HG03108 (cell line): ENCODE measurements around the gene RASA1.
"Not testable (repeated sequence)": the region's sequence is repeated elsewhere in the genome, so short reads cannot be mapped to it uniquely, and the experiment has no call there.

Experiments
- ATAC-seq: cut with Tn5 transposase; IDR thresholded peaks from one replicate; pipeline ENCODE4 v1.9.1; 2021; ENCODE audit warnings: moderate library complexity; ENCODE audit not compliant: unreplicated experiment

The RASA1 gene

DNA sequence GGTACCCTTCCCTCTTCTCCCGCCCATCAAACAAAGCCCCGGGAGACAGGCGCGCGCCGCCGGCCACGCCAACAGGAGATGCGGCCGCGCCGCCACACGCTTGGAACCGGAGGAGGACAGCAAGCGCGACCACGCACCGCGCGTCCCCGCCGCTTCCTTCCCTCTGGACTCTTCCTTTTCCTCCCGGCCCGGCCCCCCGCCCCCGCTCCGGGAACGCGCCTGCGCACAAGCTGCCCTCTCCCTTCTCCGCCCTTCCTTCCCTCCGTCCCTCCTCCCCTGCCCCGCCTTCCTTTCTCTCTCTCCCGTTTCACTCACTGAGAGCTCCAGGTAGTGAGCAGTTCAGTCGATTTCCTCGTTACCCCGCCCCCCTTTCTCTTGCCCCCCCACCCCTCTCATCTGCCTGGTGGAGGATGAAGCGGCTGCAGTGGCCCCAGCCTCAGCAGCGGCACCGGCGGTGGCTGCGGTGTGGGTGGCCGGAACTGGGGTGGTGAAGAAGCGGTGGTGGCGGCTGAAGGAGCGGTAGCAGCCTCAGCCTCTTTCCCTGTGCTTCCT is at the start of gene RASA1:
Gene RASA1 (plus strand): TSS at position 310 of the 552 bp plus-strand sequence. CDS start 569 bp downstream, outside the sequence.
- ATAC-seq: peak; percentile 47

DNA sequence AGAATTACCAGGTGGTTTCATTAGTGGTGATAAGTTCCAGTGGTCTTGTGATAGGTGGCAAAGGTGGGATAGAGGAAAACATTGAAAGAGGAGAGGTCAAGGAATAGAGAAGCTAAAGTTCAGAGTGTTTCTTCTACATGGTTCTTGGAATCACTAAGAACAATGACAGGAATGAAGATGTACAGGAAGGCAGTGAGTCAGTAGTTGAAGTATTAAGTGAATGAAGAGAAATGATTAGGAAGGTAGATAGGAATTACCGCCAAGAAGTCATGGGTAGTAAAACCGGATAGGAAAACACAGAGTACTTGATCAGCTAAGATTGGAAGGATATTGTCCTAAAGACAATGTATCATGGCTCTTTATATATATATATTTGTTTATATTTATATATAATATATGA is 37.9 kb upstream of the RASA1 start:
- ATAC-seq: no peak

DNA sequence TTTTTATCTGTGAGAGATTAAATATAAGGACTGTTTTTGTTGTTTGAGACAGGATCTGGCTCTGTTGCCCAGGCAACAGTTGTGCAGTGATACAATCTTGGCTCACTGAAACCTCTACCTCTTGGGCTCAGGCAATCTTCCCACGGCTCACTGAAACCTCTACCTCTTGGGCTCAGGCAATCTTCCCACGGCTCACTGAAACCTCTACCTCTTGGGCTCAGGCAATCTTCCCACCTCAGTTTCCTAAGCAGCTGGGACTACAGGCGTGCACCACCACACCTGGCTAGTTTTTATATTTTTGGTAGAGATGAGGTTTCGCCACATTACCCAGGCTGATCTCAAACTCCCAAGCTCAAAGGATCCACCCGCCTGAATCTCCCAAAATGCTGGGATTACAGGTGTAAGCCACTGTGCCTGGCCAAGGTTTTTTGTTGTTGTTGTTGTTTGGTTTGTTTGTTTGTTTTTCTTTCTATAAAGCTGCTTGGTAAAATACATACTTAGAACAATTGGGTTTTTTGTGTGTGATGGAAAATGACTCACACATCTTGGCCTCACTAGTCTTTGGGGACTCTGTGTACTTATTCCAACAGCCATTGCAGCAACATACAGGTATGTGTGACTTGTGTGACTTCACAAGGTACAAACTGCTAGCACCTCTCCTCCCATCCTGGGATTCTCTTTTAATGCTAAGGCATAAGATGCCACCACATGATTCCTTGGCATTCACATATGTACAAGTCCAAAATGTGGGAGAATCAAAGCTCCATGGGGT is 36.5 kb upstream of the RASA1 start:
- peak; percentile 92 for ATAC-seq

DNA sequence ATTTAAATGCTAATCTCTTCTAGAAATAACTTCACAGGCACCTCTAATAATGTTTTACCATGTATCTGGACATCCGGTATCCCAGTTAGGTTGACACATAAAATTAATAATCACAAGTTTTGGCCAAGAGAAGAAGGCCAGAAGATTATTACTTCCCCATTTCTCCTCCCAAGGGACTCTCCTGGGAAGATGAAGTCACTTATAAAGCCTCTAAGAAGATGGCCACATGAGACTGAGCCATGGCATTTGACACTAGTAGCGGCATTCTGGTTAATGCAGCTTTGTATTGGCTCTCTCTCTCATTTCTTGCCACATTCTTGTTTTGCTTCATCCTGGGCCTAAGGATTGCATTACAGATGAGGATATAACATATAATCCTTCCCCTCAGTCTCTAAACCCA is 34.5 kb upstream of the RASA1 start:
- no peak for ATAC-seq

DNA sequence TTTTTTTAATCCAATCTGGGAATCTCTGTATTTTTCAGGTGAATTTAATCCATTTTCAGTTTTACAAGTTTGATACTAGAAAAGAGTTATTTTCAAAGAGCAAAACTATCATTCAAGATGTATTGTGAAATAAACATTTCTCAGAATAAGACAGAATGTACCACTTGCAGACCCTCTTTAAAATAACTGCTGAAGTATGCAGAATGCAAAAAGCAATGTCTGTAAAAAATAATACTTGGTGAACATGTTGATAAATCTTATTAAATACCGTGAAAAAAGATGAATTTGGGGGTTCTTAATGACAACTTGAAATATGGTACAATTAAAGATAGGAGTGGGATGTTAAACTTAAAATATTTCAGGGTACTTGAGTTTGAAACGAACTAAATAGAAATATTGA is 26.1 kb upstream of the RASA1 start:
- ATAC-seq: no peak

DNA sequence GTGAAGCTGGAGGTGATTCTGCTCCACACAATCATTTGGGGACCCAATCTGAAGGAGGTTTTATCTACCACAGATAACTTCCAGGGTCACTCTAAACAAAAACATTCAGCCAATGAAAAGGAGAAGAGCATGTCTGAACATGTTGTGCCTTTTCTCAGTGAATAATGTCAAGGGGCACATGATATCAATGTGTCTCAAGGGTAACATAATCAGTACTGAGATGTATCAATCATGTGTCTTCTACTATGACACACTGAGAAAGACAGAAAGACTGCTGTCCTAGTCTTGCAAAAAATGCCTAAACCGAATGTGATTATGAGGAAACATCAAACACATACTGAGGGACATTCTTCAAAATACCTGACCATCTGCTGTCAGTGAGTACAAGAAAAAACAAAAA is 25.4 kb upstream of the RASA1 start:
- ATAC-seq: no peak

DNA sequence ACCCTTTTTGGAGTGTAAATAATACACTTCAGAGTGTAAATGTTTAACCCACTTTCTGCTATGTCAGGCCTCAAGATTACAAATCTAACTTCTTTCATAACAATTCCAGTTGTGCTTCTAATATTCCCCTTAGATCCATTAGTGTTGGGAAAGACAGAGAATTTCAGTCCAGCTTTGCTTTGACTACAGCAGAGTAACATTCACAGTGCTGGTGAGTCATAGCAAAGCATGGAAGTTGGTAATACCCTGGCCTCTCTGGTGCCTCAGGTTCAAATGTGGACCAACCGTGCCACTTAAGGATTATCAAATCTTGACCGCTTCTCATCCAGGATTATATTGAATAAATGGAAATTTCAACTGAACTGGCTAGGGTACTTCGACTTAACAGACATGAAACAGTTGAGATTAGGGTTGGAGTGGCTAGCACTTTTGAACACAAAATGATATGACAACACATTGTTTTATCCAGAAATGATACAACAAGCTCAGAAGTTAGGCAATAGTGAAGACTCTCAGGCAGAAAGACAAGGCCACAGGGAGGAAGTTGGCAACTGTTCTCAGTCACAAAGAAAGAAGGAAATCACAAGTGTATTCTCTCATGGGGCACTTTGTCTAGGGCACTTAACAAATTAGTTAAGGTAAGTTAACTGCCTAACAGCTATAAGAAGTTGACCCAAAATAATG is 24.4 kb upstream of the RASA1 start:
- no peak for ATAC-seq

DNA sequence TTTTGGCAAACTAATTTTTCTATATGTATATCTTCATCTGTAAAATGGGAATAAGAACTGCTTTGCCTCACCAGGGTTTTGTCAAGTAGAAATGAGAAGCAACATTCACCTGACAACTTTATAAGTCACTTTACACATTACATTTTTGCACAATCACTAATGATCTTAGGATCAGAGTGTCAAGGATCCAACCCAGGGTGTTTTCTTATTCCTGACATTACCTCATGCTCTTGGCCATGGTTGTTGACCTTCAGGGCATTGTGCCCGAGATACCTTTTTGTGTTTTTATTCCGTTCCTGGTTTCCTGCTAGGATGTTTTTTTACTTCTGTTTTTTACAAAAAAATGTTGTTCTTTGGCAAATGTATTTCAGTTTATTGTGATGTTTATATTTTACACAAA is 22.2 kb upstream of the RASA1 start:
- no peak for ATAC-seq

DNA sequence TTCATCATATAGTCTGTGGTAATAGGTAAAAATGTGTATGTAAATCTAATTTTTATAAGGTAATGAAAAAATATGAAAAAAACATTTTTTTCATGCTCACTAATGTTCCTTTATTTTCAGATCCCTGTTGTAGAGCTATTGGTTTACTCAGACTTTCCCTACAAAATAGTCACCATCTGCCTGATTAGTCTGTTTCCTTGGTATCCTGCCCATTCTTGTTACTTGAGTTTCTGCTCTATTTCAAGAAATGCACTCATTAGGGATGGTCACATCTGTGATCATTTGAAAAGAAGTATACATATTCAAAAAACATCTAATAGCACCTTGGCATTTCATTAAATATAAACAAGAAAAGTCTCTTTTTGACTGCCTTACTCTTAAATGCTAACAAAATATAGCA is 21.6 kb upstream of the RASA1 start:
- no peak for ATAC-seq

DNA sequence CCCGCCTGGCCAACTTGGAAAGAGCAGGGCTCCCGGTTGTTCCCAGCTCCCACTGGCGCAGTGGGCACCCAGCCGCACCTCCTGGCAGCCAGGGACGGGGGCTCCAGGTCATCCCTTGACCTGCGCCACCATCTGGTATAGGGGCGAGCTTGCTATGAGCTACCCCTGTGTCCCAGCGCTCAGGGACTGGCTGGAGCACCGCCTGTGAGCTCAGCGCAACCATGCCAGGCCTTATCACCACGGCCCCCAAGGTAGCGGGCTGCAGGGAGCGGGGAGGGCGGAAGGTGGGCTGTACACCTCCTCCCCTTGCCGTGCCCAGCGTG is 15.4 kb upstream of the RASA1 start:
- ATAC-seq: no peak

DNA sequence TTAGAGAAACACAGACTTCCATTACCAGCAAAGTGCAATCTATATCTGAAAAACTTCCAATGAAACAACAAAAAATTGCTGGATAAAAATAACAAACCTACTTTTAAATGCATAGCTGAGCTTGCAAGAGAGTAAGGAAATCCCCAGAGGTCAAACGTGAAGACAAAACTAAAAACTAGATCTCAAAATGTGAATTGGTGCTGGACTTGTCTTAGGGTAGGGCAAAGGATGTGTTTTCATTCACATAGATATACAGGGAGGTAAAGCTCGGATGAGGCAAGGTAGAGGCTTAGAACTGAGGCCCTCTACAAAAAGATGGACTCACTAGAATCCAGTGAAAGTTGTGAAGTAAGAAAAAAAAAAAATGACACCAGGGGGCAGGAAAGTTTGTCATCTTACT is 13.6 kb upstream of the RASA1 start:
- no peak for ATAC-seq

DNA sequence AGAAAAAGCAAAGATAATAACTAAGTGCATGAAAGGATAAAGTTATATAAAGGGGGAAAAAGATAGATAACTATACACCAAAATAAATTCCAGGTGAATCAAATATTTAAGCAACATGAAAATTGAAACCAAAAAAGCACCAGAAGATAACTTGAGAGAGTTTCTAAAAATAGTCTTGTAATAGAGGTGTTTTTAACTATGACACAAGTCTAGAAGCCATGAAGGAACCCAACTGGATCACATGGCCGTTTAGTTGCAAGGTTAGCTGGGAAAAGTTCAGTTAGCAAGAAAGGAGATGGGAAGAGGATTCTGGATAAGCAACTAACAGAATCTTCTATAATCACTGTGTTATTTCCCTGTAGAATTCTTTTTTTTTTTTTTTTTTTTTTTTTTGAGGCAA is 9.2 kb upstream of the RASA1 start:
- ATAC-seq: no peak

DNA sequence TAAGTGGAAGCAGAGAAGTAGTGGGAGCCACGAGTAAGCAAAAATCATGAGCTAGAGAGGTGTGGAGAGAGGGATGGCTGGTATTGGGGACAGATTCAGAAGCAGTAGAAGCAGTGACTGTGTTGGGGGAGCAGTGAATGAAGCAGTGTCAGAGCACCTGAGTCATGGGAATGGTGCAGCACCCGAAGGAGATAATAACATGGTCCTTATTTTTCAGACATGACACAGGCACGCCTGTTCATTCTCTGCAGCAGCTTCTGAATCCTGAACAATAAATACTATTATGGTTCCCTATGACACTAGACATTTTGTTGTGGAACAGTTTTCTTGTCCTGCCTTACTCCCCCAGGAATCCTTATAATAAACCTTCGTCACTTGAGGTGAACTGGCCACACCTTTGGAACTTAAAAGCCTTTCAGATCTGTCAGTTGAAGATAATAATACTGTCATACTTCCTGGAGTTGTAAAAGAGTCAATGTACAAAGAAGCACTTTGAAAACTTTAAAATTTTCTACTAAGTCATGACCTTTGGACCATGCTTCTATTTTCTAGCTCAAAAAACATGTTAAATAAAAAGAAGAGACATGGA is 7.0 kb upstream of the RASA1 start:
- no peak for ATAC-seq

DNA sequence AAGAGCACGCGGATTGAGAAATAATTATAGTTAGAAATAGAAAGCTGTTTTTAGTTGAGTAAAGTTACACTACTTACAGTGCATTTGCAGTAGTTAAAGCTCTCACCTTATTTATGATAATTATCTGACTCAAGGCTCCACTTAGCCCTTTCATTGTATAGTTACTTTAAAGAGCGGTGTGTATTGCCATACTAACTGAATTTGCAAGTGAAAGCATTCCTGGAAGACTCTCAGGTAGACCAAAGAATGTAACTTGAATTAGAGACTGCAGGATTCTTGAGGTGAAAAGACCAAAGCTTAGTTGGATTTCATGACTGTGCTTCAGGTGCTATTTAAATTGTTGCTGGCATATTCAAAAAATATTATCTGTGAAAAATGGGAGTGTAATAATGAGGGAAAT is 4.2 kb upstream of the RASA1 start:
- ATAC-seq: no peak

DNA sequence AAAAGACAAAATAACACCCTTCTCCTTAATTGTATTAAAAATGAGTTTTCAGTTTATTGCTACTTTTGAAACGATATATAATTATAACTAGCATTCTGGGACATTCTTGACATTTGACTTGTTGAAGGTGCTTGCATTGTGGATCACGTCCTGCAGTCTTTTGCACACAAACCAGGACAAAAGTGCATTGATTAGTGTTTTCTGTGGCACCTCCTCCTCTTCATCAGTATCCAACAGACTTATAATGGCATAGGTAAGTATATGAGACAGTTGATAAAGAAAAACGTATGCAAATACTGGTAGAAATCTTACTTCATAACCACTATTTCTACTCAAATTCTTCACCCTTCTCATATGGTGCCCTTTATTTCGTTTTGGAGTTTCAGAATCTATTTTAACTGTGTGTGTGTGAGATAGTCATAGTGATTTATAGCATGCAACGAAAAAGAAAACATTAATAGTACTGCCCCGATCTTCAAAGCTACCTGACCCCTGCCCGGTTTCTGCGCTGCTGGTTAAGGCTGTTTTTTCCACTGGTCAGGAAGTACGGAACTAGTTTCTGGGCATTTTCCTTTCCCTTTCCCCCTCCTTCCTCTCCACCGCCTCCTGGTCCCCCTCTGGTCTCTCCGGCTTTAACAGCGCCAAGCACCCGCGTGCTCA is 639 bp upstream of the RASA1 start:
- peak; percentile 5 for ATAC-seq

DNA sequence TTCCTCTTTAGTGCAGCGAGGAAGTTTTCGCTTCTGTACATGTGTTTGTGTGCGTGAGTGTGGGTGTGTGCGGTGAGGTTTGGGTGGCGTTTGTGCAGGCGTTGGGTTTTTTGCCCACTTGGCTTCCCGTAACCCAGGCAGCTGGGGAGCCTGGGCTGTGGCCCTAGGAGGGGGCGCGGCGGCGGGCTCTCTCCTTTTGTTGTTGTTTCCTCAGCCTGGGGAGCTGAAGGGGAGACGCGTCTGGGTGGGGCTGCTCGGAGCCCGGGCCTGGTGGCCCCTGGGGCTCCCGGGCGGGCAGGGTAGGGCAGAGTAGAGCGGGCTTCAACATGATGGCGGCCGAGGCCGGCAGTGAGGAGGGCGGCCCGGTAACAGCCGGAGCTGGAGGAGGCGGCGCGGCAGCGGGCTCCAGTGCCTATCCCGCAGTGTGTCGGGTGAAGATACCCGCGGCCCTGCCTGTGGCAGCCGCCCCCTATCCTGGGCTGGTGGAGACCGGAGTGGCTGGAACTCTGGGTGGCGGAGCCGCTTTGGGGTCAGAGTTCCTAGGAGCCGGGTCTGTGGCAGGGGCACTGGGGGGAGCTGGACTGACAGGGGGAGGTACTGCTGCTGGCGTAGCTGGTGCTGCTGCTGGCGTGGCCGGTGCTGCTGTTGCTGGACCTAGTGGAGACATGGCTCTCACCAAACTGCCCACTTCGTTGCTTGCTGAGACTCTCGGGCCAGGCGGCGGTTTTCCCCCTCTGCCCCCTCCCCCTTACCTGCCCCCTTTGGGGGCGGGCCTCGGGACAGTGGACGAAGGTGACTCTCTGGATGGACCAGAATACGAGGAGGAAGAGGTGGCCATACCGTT is 665 bp downstream of the RASA1 start:
- peak; percentile 49 for ATAC-seq

DNA sequence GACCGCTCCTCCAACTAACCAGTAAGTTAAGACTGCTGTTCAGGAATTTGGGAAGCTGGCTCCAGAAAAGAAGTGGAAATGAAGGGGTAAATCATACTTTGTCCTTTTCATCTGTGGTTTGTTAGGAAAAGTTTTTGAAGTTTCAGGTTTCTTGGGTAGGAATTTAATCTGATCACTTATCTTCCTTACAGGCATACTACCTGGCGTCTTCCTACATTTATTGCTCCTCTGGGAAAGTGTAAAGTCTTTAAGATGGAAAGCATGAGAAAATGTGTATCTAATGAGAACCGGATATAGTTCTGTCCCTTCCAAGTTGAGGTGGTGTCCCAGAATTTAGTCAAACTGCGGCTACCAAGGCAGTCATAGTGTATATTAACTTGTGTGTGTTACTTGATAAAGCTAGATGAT is 1.3 kb downstream of the RASA1 start:
- no peak for ATAC-seq

DNA sequence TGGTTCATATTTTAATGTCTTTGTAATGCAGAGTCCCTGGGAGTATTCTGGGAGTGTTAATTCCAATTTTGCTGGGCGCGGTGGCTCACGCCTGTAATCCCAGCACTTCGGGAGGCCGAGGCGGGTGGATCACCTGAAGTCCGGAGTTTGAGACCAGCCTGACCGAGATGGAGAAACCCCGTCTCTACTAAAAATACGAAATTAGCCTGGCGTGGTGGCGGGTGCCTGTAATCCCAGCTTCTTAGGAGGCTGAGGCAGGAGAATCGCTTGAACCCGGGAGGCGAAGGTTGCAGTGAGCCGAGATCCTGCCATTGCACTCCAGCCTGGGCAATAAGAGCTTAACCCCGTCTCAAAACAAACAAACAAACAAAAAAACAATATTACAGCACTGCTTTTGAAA is 3.2 kb downstream of the RASA1 start:
- not testable (repeated sequence) for ATAC-seq

DNA sequence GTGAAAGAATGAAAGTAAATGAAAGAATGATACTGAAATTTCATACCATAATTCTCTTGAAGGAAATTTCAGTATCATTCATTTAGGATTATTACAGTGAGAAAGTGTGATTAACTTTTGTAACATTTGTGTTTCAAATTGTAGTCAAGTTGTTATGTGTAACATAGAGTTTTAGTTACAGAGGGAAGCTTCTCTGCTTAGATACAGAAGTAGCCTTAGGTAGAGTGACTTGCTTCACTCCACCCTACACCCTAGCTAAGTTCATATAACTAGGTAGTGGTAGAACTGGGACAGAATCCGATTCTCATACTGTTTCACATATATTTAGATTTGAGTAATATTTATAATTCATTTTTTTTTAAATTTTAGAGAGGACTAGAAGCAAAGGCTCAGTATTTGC is 9.0 kb downstream of the RASA1 start:
- ATAC-seq: no peak

DNA sequence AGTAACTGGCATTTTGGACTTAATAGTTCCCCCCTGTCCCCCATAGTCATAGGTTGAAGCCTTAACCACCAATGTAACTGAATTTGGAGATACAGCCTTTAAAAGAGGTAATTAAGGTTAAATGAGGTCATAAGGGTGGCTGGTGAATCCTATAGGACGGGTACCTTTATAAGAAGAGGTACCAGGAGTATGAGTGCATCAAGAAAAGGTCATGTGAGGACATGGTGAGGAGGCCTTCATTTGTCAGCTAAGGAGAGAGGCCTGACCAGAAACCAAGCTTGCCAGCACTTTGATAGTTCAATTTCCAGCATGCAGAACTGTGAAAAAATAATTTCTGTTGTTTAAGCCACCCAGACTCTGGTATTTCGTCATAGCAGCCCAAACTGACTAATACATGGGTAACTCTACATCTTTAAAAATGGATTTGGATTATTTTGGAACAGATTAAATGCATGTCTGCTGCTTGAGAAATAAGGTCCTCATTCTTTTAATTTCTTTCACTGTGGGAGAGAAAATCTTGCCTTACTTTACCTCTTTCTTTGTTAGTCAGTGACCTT is 9.7 kb downstream of the RASA1 start:
- ATAC-seq: no peak
